Measurements from ENCODE around the gene TMEM115.

The TMEM115 gene

DNA sequence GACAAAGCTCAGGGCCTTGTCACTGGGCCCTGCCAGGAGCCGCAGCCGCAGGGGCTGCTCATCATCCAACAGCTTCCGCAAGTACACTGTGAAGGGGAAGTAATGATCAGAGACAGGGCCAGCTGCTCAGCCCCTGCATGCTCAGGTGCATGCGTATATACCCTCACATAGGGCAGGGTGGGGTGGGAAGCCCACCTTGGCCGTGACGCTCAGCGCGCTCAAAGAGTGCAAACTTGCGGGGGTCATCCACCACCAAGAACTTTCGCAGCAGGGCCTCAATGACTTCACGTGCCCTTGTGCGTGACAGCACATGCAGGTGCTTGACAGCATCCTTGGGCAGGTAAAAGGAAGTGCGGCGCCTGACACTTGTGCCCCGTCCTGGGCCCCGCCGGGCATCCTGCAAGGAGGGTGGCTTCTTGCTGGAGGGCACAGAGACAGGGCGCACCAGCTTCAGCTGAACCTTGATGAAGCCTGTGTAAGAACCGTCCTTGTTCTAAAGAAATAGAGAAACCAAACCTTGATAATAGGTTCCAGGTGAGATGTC lies 27.9 kb downstream of the TMEM115 start:
- DNase-seq (ENCODE audit: low spot score): no peak

DNA sequence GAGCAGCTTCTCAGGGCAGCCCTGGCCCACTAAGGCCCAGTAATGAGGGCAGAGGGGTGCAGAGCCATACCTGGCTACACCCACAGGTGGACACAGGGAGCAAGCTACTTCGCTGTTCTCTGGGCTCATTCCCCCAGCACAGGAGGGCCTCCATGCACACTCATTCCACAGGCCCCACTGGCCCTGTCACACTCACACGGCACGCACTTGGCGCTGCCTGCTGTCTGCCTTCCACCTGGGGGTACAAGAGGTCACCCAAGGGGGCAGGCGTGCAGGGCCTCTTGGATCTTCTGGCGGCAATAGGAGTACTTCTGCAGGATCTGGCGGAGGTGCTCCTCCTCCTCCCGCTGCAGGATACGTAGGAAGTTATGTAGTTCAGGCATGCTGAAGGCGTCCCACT lies 29.0 kb downstream of the TMEM115 start:
- DNase-seq (ENCODE audit: low spot score): no peak

DNA sequence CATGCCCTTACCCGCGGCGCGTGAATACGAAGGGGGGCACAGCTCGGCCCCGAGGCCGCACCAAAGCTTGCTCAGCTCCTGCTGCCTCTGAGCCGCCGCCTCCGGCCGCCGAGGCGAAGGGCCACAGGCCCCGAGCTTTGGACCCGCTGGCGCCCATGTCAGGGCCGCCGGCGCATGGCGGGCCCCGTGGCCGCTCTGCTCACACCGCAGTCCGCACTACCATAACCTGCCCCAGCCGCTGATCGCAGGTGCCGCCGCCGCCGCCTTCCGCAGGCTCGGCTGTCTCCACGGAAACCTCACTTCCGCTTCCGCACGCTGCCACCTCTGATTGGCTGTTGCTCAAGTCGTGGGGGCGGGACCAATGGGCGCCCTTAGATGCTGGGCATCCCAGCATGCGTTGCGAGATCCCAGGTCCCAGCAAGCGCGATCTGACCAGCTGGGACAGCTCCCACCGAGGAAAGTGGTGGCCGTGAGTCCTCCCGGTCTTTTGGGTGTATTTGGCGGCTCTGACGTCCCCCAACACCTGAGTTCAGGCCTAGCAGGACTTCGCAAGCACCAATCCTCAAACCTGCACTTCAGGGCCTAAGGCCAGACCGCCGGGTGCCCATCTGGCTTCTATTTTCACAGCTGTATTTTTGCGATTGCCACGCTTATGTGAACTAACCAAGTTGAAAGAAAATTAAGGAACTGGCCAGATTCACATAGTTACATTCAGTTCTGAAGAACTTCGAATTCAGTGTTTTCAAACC lies 31.2 kb downstream of the TMEM115 start, which contains the start of gene TUSC2:
Gene TUSC2, minus strand, starts transcription at position 281 of the 749 bp plus-strand sequence. Its CDS starts 124 bp downstream, at position 157.
- DNase-seq (ENCODE audit: low spot score): peak; percentile 99

DNA sequence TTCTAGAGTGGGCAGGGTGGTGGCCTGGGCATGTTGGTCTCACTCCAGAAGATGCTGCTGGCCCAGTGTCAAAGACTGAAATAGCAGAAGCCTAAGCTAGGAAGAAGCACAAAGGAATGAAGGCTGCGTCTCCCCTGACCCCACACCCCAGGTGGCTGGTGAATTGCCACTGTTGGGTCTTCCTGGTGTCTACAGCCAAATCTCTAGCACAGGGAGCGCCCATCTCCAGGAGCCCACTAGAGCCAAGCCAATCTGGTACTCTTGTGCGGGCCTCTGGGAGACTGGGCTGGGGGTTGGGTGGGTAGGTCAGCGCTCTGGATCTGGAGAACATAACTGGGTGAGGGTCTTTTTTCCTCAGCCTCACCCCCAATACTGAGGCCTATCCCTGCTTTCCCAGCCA lies 32.2 kb downstream of the TMEM115 start:
- no peak for DNase-seq (ENCODE audit: low spot score)

DNA sequence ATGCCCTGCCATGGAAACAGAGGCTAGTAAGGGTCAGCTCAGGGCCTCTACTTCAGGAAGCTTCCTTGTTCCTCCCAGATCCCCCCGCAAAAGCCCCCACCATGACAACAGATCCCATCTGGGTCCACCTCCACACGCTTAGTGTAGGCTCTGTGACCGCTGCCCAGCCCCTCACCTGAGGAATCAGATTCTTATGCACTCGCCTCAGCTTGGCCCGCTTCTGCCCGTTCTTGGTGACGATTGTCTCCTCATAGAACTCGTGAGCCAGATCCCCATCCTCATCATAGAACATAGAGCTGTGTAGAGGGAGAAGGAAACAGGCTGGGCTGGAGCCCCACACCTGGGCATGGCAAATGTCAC lies 33.2 kb downstream of the TMEM115 start:
- DNase-seq (ENCODE audit: low spot score): no peak

DNA sequence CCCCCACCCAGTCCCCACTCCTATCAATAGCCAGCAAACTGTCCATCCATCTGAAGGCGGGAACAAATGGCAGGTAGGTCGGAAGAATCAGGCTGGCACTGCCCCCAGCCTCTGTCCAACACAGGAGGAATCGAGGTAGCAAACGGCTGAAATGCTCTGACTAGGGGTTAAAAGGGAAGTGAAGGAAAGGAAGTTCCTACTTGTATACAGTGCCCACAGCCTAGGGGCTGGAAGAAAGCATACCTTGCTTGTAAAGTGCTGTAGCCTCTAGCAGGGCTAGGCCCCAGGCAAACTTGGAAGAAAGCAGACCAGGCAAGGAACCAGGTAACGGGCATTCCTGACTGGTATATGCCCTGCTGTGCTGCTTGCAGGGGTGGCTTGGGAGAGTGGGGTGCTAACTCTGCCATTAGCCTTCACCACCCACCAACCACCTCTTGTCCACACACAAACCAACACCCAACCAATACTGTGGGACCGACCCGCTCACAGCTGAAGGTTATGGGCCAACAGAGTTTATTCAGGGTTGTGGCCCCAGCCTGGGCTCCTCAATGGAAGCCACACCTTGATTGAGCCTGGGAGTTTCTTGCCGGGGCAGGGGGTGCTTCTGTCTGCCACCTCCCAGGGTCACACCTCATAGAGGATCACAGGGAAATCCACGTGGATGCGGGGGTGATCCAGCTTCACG lies 33.7 kb downstream of the TMEM115 start:
- no peak for DNase-seq (ENCODE audit: low spot score)

DNA sequence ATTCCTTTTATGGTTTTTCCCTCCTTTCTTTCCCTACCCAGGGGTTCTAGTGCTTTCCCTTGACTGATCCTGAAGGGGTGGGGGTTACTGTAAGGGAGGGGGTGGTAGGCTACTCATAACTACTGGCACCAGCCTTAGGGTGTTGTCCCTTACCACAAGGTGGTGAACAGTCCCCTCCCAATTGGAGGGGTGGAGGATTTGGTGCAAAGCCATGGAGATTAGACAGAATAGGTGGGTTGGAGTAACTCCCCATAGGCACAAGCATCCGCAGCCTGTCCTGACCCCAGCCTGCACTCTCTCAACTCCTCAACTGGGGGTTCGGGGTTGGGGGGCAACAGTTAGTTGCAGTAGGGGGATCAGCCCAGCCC lies 34.2 kb downstream of the TMEM115 start:
- DNase-seq (ENCODE audit: low spot score): peak; percentile 40

DNA sequence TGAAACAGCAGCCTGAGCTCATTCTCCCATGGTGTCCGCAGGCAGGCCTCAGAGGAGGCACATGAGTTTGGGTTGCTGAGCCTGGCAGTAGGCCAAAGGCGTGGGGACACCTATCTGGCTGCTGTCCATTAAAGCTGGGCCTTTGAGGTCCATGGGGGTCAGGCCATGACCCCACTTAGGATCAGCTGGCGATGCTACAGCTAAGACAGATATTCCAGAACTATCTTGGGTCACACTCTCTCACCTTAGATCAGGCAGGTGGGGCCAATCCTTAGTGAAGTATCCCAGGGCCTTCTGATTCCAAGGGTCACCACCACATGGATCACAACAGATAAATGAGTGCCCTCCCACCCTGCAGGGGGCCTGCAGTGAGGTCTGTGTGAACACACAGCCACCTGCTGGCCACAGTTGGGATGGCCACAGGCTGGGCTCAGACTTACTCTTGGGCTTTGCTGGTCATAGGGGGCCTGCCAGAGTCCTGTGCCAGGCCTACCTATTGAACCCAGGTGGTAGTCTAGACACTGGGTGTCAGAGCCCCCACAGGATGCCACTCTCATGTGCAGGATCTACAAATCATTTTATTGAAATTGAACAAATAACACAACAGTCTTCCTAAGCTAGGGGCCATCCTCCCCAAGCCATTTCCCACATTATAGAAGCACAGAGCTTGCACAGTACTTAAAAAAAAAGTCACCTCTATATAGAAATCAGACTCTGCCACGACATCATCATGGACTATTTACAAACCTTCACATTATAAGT lies 34.8 kb downstream of the TMEM115 start:
- DNase-seq (ENCODE audit: low spot score): peak; percentile 71

DNA sequence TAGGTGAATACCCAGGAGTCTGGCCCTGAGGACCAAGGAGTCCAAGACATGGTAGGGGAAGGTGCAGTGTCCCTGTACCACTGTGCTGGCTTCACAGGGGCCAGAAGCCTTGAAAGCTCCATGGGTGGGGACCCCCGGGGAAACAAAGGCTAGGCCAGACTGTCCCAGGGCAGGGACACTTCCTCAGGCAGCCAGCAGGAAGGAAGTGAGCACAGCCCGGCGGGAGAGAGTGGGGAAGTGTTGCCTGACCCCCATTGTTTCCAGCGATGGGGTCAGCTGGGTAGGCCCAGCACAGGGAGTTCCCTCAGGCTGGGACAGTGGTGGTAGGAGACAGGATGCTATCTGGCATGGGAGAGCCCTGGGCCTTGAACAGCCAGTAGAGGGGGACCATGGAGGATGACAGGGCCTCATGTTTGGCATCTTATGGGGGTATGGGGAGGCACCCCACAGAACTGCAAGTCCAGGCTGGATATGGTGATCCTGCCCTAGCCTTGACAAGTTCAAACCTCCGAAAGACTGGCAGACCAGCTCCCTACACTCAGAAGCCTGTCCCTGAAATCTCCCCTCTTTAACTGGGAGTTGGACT lies 35.6 kb downstream of the TMEM115 start:
- DNase-seq (ENCODE audit: low spot score): no peak

DNA sequence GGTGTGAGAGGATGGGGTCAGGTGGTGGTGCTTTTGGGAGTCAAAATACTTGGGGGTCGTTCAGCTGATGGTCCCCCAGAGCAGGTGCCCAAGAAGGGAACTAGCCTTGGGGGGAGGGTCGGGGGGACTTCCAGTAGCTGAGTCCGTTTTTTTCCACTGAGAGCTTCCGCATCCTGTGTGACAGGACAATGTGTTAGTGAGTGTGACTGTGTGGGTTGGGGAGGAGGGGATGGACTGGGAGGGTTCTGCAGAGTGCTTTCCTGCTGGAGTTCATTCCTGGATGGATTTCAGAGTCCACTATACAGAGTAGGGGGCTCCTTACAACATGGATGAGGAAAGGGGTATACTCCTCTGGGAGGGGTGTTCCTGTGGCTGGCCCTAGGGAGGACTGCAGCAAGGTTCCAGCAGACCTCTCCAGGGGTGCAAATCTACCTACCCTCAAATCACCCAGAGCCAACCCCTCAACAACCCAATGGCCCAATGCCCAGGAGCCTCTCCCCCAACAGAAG lies 36.2 kb downstream of the TMEM115 start:
- no peak for DNase-seq (ENCODE audit: low spot score)

DNA sequence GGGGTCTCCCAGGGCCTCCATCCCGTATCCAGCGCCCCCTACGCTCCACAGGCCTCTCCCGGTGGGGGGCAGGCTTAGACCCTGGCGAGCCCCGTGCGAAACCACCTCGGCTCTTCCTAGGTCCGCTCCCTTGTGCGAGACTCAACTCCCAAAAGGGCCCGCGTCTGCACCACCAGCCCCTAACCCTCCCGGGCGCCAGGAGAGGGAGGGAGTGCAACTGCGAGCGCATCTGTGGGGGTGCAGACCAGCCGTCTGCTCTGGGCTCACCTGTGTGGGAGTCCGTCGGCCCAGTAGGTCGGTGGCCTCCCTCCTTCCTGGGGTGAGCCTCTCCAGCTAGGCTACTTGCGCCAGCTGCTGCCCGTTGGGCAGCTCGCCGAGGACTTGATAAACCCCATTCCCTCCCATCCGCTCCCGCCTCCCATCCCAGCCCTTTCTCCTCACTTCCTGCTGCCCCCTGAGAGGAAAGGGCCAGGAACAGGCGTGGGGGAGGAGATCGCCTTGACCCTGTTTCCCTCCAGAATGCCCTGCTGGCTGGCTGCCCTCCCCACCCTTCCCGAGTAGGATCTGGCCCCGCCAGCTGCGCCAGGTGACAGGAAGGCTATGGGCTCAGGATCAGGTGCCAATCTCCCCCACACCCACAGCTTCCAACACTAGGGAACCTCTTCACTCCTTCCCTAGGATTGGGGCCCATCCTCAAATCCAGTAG lies 36.8 kb downstream of the TMEM115 start, which contains the start of gene HYAL2:
Gene HYAL2, minus strand, starts transcription at position 360 of the 706 bp plus-strand sequence. CDS start 2,256 bp downstream, outside the sequence.
- DNase-seq (ENCODE audit: low spot score): no peak

DNA sequence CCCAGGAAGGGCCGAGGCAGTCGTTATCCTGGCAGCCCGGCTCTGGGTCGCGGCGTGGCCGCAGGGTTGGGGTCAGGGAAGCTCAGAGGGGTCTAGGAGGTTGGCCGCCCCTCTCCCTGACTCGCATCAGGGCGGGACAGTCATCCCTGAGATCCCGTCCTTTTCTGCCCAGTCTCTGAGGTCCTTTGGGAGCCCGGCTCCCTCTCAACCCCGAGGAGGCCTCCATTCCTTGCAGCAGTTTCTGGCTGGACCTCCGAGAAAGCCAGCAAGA lies 37.3 kb downstream of the TMEM115 start:
- DNase-seq (ENCODE audit: low spot score): no peak

DNA sequence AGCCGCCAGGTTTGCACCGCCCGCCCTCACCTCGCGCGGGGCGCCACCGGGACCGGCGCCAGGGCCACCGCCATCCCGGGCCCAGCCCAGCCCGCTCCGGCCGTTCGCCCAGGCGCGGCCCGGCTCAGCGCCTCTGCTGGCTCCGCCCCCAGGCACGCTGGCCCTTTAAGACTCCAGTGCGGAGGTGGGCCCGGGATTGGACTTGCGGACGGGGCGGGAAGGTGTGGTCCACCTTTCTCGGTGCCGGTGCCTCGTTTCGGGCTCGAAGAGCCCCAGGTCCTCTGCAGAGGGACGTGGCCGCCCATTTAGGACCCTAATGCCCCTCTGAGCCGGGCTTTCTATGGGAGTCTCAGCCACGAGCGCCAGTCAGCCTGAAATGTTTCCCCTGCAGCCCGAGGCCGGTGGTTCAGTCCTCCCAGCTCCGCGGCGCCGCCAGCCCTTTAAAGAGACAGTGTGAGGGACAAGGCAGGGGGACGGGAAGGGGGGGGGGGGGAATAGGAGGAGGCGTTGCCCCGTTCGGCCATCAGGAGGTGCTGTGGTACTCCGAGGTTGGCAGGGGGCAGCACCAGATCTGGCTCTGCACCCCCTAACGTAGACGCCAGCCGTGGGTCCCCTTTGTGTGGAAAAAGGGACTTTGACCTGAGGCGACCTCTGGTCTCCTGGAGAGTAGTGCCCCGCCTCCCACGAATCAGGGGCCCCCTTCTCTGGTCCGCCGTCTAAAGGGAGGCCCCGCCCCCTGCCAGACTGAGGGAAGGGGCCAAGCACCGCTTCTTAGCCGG lies 37.8 kb downstream of the TMEM115 start:
- peak; percentile 87 for DNase-seq (ENCODE audit: low spot score)

DNA sequence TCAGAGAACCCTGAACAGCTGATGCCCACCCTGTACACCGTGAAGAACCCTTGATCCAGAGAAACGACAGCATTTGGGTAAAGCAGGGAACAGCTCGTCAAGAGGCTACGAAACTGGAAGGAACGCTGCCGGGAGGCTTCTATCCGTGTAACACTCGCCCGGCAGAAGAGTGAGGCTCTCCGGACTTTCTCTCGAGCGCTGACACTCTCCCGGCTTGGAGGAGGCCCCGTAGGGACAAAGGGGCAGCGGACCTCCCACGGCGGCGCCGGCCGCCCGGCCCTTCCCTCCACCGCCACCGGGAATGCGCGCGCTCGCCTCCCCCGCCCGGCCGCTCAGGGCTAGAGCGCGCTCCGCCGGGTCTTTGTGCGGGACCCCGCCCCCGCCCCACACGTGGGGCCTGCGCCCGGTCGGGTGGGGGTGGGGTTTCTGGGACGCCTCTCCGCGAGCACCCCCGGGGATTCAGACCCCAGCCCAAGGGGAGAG lies 38.4 kb downstream of the TMEM115 start:
- no peak for DNase-seq (ENCODE audit: low spot score)

DNA sequence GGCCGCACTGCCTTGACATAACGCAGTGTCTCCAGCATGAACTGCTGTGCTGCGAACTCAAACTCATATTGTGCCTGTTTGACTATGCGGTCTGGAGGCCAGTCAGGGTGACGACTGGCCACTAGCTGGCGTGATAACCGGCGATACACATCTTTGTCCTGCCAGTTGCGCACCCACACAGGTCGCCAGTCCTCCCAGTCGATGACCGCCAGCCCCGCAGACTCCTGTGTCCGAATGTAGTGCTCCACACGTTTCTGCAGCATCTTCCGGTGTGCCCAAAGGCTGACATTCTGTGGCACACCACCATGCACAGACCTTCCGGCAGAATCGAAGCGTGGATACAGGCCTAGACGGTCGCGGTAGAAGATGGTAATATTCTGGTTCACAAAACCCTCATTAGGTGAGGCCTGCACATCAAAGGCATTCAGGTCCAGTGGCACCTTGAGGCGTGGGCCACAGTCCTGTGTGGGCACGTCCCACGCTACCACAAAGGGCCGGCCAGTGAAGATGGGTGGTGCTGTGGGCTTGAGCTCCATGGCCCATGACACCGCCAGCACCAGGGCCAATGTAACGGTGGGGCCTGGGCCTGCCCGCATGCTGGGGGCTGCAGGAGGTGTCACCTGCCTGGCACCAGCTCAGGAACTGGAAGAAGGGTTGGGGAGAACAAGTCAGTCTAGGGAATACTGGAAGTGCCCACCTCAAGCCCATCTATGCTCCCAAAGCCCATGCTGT lies 39.3 kb downstream of the TMEM115 start:
- DNase-seq (ENCODE audit: low spot score): no peak

DNA sequence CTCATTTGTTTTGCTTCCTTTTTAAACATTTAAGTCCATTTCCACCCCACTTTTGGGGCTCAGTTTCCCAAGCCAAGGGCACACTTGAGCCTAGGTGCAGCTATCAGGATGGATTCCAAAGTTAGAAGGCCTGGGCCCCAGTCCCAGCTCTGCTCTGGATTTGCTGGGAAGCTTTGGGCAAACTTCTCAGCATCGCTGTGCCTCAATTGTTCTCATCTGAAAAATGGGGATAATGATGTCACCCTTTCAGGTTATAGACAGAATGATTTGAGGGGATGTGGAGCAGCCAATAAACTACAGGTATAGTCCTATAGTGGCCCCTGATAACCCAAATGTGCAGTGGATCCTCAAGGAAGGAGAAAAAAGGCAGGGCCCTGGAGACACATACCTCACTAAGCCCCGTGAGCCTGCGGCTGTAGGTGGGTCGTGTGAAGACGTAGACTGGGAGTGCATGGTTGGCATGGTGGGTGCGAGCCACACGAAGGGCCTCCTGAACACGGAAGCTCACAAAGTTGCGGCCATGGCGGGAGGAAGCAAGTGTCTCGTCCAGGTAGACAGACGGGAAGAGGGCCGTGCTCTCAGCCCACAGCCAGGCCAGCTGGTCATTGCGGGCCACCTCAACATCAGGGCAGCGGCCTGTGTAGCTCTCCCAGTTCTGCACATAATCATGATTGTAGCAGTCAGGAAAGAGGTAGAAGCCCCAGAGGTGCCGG lies 40.0 kb downstream of the TMEM115 start:
- DNase-seq (ENCODE audit: low spot score): no peak

DNA sequence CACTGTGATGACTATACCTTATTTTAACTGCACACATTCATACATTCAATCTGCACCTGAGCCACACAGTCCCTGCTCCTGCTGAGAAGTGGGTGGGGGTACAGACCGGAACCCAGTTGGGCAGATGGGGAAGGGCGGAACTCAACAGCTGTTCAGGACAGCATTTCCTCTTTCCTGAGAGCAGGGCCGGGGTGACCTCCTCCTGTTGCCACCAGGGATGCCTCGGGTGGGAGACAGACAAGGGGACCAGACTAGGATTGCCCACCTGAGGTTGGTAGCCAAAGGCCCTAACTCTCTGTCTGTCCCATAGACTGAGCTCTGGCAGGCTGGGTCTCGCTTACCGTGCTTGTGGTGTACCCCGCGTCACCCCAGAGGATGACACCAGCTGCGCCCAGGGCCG lies 40.7 kb downstream of the TMEM115 start:
- no peak for DNase-seq (ENCODE audit: low spot score)

DNA sequence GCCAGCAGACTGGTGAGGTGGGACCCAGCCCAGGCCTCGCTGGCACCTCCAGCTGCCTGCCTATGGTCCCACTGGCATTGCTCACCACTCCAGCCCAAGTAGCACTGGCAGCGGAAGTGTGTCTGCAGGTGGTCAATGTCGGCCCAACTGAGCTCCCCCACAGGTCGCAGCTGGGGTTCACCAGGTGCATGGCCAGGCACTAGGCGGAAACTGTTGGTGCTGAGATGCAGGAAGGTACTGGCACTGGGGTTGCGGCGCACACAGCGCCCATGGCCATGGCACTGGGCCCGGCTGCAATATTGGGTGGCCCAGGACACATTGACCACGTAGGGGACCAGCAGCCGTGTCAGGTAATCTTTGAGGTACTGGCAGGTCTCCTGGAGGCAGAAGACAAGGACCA lies 41.2 kb downstream of the TMEM115 start:
- DNase-seq (ENCODE audit: low spot score): no peak

DNA sequence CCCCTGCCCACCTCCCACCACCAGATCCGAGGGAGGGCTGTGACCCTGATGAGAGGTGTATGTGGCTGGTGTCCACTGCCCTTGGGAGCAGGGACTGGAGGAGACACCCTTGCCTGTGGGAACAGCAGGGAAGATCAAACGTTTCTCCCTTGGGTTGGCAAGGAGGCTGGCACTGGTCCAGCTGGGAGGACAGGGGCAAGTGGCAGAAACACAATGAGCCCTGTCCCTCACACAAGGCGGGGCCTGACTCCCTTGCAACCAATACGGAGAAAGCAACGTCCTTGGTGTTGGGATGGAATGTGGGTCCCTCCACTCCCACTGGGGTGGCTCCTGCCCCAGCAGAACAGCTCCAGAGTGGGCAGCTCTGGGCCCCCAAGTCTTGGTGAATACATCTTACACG lies 42.0 kb downstream of the TMEM115 start:
- DNase-seq (ENCODE audit: low spot score): no peak
